Keratinocyte (primary cell): Measurements from ENCODE around the gene R3HCC1L. TPM values are rescaled to one million over a fixed set of nuclear protein-coding genes. Genes with fewer than 3 reads are reported as not detected.

Experiments used
- DNase-seq: peaks from one replicate; pipeline ENCODE4 v3.0.0-alpha.2; 2011; ENCODE audit warnings: low read depth, missing footprints, low spot score
- FAIRE-seq: peaks from 2 replicates; lab custom pipeline; 2011; peaks lifted over from hg19 to GRCh38; lab: Jason Lieb, UNC
- H2AFZ ChIP-seq: 2 replicates; pipeline ENCODE4 v1.6.0; 2012; ENCODE audit warnings: low read length, control low read depth, inconsistent platforms; ENCODE audit not compliant: control insufficient read depth
- H3K27ac ChIP-seq: 2 replicates; pipeline ENCODE4 v1.5.1; 2011; ENCODE audit warnings: low read length; ENCODE audit not compliant: control insufficient read depth, insufficient read depth
- H3K27me3 ChIP-seq: 3 replicates; pipeline ENCODE4 v1.6.0; 2011; ENCODE audit warnings: low read length; ENCODE audit not compliant: control insufficient read depth, insufficient read depth; ENCODE audit errors: extremely low read depth
- H3K36me3 ChIP-seq, 2 experiments: 2 replicates in 1 of 2; 3 replicates in 1 of 2; pipeline ENCODE4 v1.5.1; 2011; ENCODE audit warnings: low read length in 2 of 2, mild to moderate bottlenecking in 1 of 2; ENCODE audit not compliant: control insufficient read depth in 2 of 2, insufficient read depth in 2 of 2; ENCODE audit errors: extremely low read depth in 1 of 2
- H3K4me1 ChIP-seq: 3 replicates; pipeline ENCODE4 v1.5.1; 2011; ENCODE audit warnings: low read length; ENCODE audit not compliant: control insufficient read depth, insufficient read depth; ENCODE audit errors: extremely low read depth
- H3K4me2 ChIP-seq: 3 replicates; pipeline ENCODE4 v1.6.0; 2011; ENCODE audit warnings: low read depth, low read length; ENCODE audit not compliant: control insufficient read depth, insufficient read depth; ENCODE audit errors: extremely low read depth
- H3K4me3 ChIP-seq, 3 experiments: fragments of 200-600 bp in 1 of 3; sonication (generic) in 1 of 3; 2 replicates in 2 of 3; 3 replicates in 1 of 3; pipeline ENCODE4 v1.5.1; 2011 to 2016; ENCODE audit warnings: low read length in 3 of 3, mild to moderate bottlenecking in 3 of 3, control low read depth in 2 of 3, inconsistent platforms in 1 of 3, low read depth in 1 of 3, mixed read lengths in 1 of 3, mixed run types in 1 of 3, moderate library complexity in 1 of 3; ENCODE audit not compliant: control insufficient read depth in 2 of 3, insufficient read depth in 2 of 3; ENCODE audit errors: extremely low read depth in 1 of 3
- H3K79me2 ChIP-seq: 2 replicates; pipeline ENCODE4 v1.6.0; 2012; ENCODE audit warnings: low read length; ENCODE audit not compliant: control insufficient read depth, insufficient read depth
- H3K9ac ChIP-seq: 3 replicates; pipeline ENCODE4 v1.6.0; 2011; ENCODE audit warnings: low read length; ENCODE audit not compliant: control insufficient read depth, insufficient read depth; ENCODE audit errors: extremely low read depth
- H3K9me1 ChIP-seq: 3 replicates; pipeline ENCODE4 v1.6.0; 2011; ENCODE audit warnings: low read length; ENCODE audit not compliant: control insufficient read depth, insufficient read depth; ENCODE audit errors: extremely low read depth
- H3K9me3 ChIP-seq: 2 replicates; pipeline ENCODE4 v1.5.1; 2012; ENCODE audit warnings: low read depth, low read length; ENCODE audit not compliant: control insufficient read depth
- H4K20me1 ChIP-seq: 3 replicates; pipeline ENCODE4 v1.6.0; 2011; ENCODE audit warnings: low read length; ENCODE audit not compliant: control insufficient read depth, insufficient read depth; ENCODE audit errors: extremely low read depth
- CTCF ChIP-seq, 3 experiments: IDR thresholded peaks in 1 of 3; conservative IDR thresholded peaks in 1 of 3; optimal IDR thresholded peaks in 1 of 3; 2 replicates in 2 of 3; 3 replicates in 1 of 3; pipeline versions ENCODE3 to v1.5.1; 2011; ENCODE audit warnings: low read length in 3 of 3, mild to moderate bottlenecking in 3 of 3, moderate library complexity in 2 of 3, control low read depth in 1 of 3, inconsistent platforms in 1 of 3; ENCODE audit not compliant: insufficient read depth in 2 of 3; ENCODE audit errors: extremely low read depth in 1 of 3
- EZH2 ChIP-seq: IDR thresholded peaks from one replicate; pipeline ENCODE4 v1.6.1; 2012; ENCODE audit warnings: inconsistent platforms, mild to moderate bottlenecking, low read length, moderate library complexity
- dilution Hi-C: fragments of 300-500 bp; cut with MboI; formaldehyde crosslinking; loops from one replicate; pipeline ENCODE4 v1.7.0; 2020; ENCODE audit warnings: low sequenced_read_pairs; ENCODE audit not compliant: extremely low pct_ligation_motif_present
- polyA plus RNA-seq, 5 experiments: library from polyadenylated mRNA; depleted of rRNA in 3 of 5; stranded (reverse) in 3 of 5; stranded (forward) in 1 of 5; unstranded in 1 of 5; fragments of >200 nt; gene quantifications; 1 replicate in 1 of 5; 2 replicates in 3 of 5; 3 replicates in 1 of 5; pipeline versions ENCODE4 v1.2.1 to v1.2.3, GENCODE V29; 2011 to 2012; ENCODE audit warnings: missing spikeins in 2 of 5, low read depth in 1 of 5, low replicate concordance in 1 of 5

Gene R3HCC1L
- polyA plus RNA-seq, 1 donor (not counting 4 experiments of a cell fraction or from before 2014, with no cell fraction given), result 11.7 TPM

GRCh38 chr10:98261436-98262277 is 127.2 kb downstream of the R3HCC1L start:
- no peak overlapping the region for H3K4me3 ChIP-seq
- H3K9me1 ChIP-seq, result no peaks in the 10 kb centered on the region
- DNase-seq (no peak), FAIRE-seq (no peak)
- no peak overlapping the region for H3K27ac ChIP-seq
- no peak overlapping the region for H2AFZ ChIP-seq
- H3K9me3 ChIP-seq, result no peaks in the 10 kb centered on the region
- H3K79me2 ChIP-seq, result no peaks in the 10 kb centered on the region
- dilution Hi-C loops, result no loop called here
- H3K4me2 ChIP-seq, result no peak overlapping the region
- no peaks in the 10 kb centered on the region for H4K20me1 ChIP-seq
- TF ChIP-seq CTCF (optimal IDR thresholded peaks at IDR 0.05 in 1 of 3, IDR thresholded peaks at IDR 0.05 in 1 of 3, conservative IDR thresholded peaks at IDR 0.05 in 1 of 3; ENCODE audit: extremely low read depth in 1 of 3, insufficient read depth in 2 of 3, low read length in 3 of 3), result no peak
- TF ChIP-seq EZH2, result no peak
- no peaks in the 10 kb centered on the region for H3K4me1 ChIP-seq
- H3K36me3 ChIP-seq, result peaks cover 0 to 1% of the 10 kb centered on the region in 2 experiments
- H3K27me3 ChIP-seq, result peaks cover 5% of the 10 kb centered on the region
- H3K9ac ChIP-seq, result no peak overlapping the region

GRCh38 chr10:98262571-98262970 is 128.1 kb downstream of the R3HCC1L start:
- Histone ChIP-seq H3K9me1 (no peaks in the 10 kb centered on the region), H3K9me3 (no peaks in the 10 kb centered on the region), H3K27me3 (peaks cover 10% of the 10 kb centered on the region), H3K9ac (no peak overlapping the region), H3K4me2 (no peak overlapping the region), H3K27ac (no peak overlapping the region), H3K79me2 (no peaks in the 10 kb centered on the region), H4K20me1 (no peaks in the 10 kb centered on the region), H3K36me3 (no peaks in the 10 kb centered on the region), H3K4me1 (no peaks in the 10 kb centered on the region), H3K4me3 (no peak overlapping the region), H2AFZ (no peak overlapping the region)
- dilution Hi-C loops, result no loop called here
- TF ChIP-seq EZH2 (no peak), CTCF (optimal IDR thresholded peaks at IDR 0.05 in 1 of 3, IDR thresholded peaks at IDR 0.05 in 1 of 3, conservative IDR thresholded peaks at IDR 0.05 in 1 of 3; ENCODE audit: extremely low read depth in 1 of 3, insufficient read depth in 2 of 3, low read length in 3 of 3) (peak; percentile 54 to 97 (median 87))
- FAIRE-seq (no peak), DNase-seq (peak; percentile 21)
